Choroid plexus epithelial cell (primary cell): ENCODE data around the gene XPO6.

ENCODE experiments used
- DNase-seq: peaks from one replicate; pipeline ENCODE4 v3.0.0-alpha.2; 2010; ENCODE audit warnings: low read depth
- H3K4me3 ChIP-seq: 2 replicates; pipeline ENCODE4 v1.5.1; 2011; ENCODE audit warnings: low read depth, mild to moderate bottlenecking, control low read depth, low read length, moderate library complexity
- TF ChIP-seq, protein P1 (sequence below): conservative IDR thresholded peaks from 2 replicates; pipeline ENCODE4 v1.5.1; 2011; ENCODE audit warnings: low read depth, mild to moderate bottlenecking, control low read depth, inconsistent platforms, low read length, moderate library complexity

The XPO6 gene

DNA sequence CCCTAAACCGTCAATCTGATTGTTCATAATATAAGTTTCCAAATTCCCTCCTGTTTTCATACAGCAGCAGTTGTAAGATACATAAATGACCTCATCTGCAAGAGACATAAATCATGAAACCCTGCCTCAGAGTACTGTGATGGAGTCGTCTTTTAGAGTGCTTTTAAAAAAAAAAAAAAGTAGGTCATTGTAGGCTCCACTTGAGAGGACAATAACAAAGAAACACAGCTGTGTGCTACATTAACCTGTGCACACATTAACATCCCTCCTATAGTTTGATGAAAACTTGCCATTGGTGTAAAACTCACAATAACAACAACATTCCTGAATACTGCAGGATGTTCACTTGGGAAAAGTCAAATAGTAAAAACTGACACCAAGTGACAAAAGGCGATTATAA lies 56.5 kb downstream of the XPO6 start:
- no peak for DNase-seq
- TF ChIP-seq, protein P1, sequence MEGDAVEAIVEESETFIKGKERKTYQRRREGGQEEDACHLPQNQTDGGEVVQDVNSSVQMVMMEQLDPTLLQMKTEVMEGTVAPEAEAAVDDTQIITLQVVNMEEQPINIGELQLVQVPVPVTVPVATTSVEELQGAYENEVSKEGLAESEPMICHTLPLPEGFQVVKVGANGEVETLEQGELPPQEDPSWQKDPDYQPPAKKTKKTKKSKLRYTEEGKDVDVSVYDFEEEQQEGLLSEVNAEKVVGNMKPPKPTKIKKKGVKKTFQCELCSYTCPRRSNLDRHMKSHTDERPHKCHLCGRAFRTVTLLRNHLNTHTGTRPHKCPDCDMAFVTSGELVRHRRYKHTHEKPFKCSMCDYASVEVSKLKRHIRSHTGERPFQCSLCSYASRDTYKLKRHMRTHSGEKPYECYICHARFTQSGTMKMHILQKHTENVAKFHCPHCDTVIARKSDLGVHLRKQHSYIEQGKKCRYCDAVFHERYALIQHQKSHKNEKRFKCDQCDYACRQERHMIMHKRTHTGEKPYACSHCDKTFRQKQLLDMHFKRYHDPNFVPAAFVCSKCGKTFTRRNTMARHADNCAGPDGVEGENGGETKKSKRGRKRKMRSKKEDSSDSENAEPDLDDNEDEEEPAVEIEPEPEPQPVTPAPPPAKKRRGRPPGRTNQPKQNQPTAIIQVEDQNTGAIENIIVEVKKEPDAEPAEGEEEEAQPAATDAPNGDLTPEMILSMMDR = no peak

DNA sequence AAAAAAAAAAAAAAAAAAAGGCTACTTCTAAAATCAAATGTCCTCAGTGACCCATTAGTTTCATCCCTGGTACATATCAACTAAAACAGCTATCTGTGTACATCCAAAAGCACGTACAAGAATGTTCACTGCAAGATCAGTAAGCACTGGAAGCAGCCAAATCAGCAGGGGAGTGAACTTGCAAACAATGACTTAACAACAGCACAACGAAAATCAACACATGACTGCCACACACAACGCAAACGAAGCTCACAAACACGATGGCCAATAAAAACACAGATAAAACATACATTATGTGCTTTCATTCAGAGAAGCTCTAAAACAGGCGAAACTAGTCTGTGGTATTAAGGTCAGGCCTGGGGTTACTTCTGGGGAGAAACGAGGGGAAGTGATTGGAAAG lies 60.6 kb downstream of the XPO6 start:
- H3K4me3 ChIP-seq = no peak overlapping the region
- TF ChIP-seq, protein P1 = no peak
- peak; percentile 69 for DNase-seq

More for the DNA sequence above, 56.5 kb downstream of the XPO6 start:
- no peak overlapping the region for H3K4me3 ChIP-seq

DNA sequence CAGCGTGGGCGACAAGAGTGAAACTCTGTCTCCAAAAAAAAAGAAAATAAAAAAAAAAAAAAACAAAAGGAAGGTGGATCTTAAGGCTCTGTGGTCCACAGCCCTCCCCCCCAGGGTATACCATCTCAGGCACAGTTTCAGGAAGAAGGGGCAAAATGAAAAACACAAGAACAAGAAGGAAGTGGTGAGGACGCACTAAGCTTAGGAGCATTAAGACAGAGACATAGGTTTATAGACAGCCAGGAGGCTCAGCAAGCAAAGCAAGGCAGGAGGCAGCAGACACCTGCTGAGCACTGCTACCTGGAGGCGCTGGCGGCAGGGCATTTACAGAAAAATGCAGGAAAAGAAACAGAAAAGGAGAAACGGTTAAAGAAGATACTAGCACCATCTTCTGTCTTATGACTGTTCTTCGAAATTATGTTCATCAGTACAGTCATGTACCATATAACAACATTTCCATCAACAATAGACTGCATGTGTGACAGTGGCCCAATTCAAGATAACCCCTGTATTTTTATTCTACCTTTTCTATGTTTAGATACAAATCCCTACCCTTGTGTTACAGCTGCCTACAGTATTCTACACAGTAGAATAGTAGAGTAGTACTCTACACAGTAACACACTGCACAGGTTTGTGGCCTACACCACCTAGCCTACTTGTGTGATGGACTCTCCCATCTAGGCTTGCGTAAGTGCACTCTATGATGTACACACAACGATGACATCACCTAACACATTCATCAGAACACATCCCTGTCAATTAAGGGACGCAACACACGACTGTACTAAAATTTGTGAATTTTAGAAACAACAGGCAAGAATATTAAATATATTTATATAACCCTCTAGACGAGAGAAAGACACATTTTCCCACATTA lies 62.5 kb downstream of the XPO6 start:
- TF ChIP-seq, protein P1 = no peak
- H3K4me3 ChIP-seq = no peak overlapping the region
- DNase-seq = no peak

DNA sequence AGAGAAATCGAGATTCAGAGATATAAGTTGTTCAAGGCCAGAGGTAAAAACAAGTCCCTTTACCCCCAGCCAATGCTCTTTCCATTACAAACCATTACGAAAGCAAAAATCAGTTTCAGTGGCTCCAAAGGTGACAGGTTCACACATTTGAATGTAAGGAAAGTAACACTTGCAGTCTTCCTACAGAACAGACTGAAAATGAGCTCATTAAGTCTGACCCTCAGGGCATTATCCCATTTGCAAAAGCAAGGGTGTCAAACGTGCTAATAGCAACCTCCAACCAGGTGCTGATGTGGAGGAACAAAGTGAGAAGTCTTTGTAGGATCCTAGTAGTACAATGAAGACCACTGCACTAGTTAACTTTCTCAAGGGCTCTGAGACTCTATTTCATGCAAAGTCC lies 65.2 kb downstream of the XPO6 start:
- H3K4me3 ChIP-seq = no peak overlapping the region
- TF ChIP-seq, protein P1 = no peak
- DNase-seq = no peak

DNA sequence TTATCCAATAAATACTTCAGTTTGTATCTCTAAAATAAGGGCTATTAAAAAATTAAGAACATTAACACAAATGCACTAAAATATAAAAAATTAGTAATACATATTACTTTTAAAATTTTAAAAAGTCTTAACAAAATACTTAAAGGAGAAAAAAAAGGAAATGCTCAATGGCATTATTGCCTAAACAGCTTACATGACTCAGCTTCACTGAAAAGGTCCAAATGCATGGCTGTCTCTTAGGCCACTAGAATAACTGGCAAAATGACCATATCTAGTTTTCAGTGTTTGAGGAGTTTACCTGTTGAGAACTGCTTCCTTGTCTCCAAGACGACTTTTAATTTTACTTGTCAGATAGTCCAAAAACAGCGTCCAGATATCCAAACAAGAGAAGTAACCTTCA lies 66.0 kb downstream of the XPO6 start:
- no peak overlapping the region for H3K4me3 ChIP-seq
- TF ChIP-seq, protein P1 = no peak
- no peak for DNase-seq

DNA sequence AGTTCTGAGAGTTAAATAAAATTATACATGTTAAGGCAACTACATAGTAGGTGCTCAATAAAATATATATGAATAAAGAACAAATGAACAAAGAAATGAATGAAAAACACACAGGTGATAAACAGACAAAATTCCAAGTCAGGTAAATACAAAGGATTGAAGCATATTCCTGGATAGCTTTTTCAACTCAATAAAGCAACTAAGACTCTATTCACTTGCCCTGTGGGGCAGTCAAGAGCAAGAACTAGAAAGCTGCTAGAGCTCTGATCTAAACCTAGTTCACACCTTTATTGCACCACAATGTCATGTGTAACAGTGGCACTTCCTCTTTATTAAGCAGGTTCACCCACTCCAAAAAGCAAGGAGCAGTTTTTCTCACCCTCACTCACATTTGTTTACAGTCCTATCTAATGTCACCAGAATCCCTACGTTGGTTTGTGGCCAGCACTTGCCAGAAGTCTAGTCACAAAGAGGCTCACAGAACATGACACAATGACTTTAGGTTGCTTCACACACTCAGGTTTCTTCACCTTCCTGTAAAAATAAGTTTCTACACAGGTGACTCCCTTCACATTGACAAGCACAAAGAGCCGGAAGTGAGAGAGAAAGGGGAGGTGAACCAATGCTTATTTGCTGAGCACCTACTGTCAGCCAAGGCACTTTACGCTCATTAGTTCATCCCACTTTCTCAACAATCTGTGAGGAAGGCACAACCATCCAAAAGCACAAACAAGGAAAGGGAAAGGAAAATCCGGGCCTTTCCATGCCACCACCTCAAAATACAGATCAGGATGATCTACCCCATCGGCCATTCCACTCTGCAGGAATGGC lies 70.8 kb downstream of the XPO6 start:
- TF ChIP-seq, protein P1 = peak; percentile 4
- H3K4me3 ChIP-seq = no peak overlapping the region
- no peak for DNase-seq
